HG03571 (cell line): Measurements from ENCODE around the gene PRSS1.
A peak's percentile ranks its signal among the peaks of the same experiment; 100 is the strongest.
"Not testable (repeated sequence)": the region's sequence is repeated elsewhere in the genome, so short reads cannot be mapped to it uniquely, and the experiment has no call there.

Experiments
- ATAC-seq: cut with Tn5 transposase; IDR thresholded peaks from one replicate; pipeline ENCODE4 v1.9.1; 2021; ENCODE audit not compliant: unreplicated experiment

Gene PRSS1

GRCh38 chr7:142773230-142773629 lies 24.0 kb downstream of the PRSS1 start:
- ATAC-seq, result no peak

- no peak for ATAC-seq
These were observed 24.9 kb downstream of the PRSS1 start for GRCh38 chr7:142773937-142774744.

- no peak for ATAC-seq
These were observed 25.6 kb downstream of the PRSS1 start for GRCh38 chr7:142774826-142775225.

GRCh38 chr7:142775351-142776115 lies 26.3 kb downstream of the PRSS1 start:
- not testable (repeated sequence) for ATAC-seq

GRCh38 chr7:142776206-142776844 lies 27.1 kb downstream of the PRSS1 start:
- no peak for ATAC-seq

GRCh38 chr7:142776845-142777225 lies 27.6 kb downstream of the PRSS1 start:
- not testable (repeated sequence) for ATAC-seq

- no peak for ATAC-seq
These were observed 28.0 kb downstream of the PRSS1 start for GRCh38 chr7:142777318-142777717.

- ATAC-seq, result peak; percentile 89
These were observed 33.9 kb downstream of the PRSS1 start for GRCh38 chr7:142782922-142783900.

- no peak for ATAC-seq
These were observed 34.8 kb downstream of the PRSS1 start for GRCh38 chr7:142784096-142784495.

GRCh38 chr7:142784716-142785115 lies 35.4 kb downstream of the PRSS1 start:
- ATAC-seq, result no peak

- no peak for ATAC-seq
These were observed 36.6 kb downstream of the PRSS1 start for GRCh38 chr7:142785841-142786250.

- no peak for ATAC-seq
These were observed 37.9 kb downstream of the PRSS1 start for GRCh38 chr7:142787034-142787768.

GRCh38 chr7:142787783-142788182 lies 38.5 kb downstream of the PRSS1 start:
- no peak for ATAC-seq

- no peak for ATAC-seq
These were observed 39.3 kb downstream of the PRSS1 start for GRCh38 chr7:142788303-142789289.

GRCh38 chr7:142789441-142789840 lies 40.2 kb downstream of the PRSS1 start:
- no peak for ATAC-seq

- ATAC-seq, result no peak
These were observed 40.8 kb downstream of the PRSS1 start for GRCh38 chr7:142790056-142790455.

GRCh38 chr7:142790555-142790954 lies 41.3 kb downstream of the PRSS1 start:
- ATAC-seq, result no peak

GRCh38 chr7:142791502-142791901 lies 42.2 kb downstream of the PRSS1 start:
- ATAC-seq, result no peak

- ATAC-seq, result no peak
These were observed 42.9 kb downstream of the PRSS1 start for GRCh38 chr7:142792129-142792528.
